NCI-H2171 (cell line): ENCODE data around the gene SPEM2.
"Not testable (repeated sequence)": the region's sequence is repeated elsewhere in the genome, so short reads cannot be mapped to it uniquely, and the experiment has no call there.

Experiments
- DNase-seq: peaks from one replicate; lab custom pipeline; 2025; lab: John Stamatoyannopoulos, UW

Gene SPEM2

DNA sequence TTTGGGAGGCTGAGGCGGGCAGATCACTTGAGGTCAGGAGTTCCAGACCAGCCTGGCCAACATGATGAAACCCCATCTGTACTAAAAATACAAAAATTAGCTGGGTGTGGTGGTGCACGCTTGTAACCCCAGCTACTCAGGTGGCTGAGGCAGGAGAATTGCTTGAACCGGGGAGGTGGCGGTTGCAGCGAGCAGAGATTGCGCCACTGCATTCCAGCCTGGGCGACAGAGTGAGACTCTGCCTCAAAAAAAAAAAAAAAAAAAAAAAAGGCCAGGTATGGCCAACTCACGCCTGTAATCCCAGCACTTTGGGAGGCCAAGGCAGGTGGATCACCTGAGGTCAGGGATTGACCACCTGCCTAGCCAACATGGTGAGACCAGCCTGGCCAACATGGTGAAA is 49.4 kb downstream of the SPEM2 start:
- DNase-seq: not testable (repeated sequence)

DNA sequence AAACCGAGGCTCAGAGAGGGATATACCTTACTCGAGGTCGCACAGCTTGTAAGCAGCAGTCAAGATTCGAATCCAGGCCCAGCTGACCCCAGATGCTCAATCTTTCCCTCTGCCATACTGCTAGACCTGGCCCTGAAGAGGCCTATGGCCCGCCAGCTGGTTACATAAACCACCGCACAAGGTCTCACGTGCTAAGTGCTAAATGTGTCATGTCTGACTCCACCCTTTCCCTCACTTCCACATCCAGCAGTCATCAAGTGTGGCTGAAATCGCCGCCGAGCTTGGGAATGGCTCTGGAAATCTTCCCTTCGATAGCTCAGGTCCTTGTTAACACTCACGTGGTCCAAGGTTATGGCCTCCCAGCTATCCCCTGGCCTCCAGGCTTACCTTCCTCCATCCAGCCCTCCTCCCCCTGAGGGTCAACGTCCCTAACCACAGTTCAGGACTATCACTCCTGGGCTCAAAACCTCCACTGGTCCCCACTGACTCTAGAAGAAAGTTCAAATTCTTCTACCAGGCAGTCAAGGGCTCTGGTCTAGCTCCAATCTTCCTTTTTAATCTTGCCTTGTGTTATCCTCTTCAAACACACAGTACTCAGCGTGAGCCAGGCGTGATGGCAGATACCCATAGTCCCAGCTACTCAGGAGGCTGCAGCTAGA is 50.5 kb downstream of the SPEM2 start:
- DNase-seq: no peak

DNA sequence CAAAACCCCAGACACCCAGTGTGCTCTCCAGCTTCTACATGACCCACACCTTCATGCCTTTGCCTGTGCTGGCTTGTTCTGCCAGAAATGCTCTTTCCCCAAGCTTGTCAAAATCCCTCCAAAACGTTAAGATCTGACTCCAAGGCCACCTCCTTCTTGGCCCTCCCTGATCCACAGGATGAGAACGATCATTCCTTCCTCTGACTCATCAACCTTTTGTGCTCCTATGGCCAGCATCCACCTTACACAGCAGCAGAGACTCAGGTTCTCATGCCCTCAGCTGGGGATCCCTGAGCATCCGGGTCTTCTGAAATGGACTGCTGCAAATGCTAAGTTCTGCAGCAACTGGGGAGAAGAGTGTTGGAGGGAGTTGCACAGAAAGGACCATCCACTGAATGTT is 51.1 kb downstream of the SPEM2 start:
- no peak for DNase-seq

DNA sequence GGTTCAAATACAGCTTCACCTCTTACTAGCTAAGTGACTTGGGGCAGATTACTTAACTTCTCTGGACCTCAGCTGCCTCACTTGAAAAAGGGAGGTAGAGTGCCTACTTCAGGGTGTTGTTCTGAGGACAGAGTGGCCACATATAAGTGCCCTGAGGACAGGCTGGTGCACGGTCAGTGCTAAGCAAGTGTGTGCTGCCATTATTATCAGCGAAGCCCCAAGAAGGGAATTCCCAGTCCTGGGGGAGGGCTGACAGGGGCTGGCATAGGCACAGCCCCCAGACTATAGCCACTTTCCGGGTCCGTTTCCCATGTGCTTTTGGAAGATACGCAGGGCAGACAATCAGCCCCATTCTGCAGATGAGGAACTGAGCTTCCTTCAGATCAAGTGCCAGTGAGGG is 51.5 kb downstream of the SPEM2 start:
- DNase-seq: no peak
